ENCODE results near the gene CACNG6. TPM values are rescaled to one million over a fixed set of nuclear protein-coding genes. Genes with fewer than 3 reads are reported as not detected.

CACNG6 gene
- polyA plus RNA-seq, 1 donor (not counting 4 experiments of a cell fraction or from before 2014, with no cell fraction given): not detected

DNA sequence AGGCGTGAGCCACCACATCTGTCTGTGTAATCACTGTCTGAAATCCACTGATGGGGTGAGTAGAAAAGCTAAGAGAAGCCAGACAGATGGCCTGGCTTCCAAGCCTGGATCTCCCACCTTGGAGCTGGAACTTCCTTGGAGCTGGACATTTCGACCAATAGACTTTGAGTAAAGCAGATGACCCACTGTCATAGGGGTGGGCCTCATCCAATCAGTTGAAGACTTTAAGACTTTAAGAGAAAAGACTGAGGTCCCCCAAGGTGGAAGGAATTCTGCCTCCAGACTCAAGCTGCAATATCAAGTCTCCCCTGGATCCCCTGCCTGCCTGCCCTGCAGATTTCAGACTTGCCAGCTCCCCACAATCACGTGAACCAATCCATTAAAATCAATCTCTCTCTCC is 51.6 kb downstream of the CACNG6 start:
- FAIRE-seq: no peak
- dilution Hi-C loops (cut with MboI; ENCODE audit: extremely low pct_ligation_motif_present, low sequenced_read_pairs): loop anchor here (25.0 kb wide), 1 partner anchor 106 kb away; no protein-coding TSS in a partner anchor

DNA sequence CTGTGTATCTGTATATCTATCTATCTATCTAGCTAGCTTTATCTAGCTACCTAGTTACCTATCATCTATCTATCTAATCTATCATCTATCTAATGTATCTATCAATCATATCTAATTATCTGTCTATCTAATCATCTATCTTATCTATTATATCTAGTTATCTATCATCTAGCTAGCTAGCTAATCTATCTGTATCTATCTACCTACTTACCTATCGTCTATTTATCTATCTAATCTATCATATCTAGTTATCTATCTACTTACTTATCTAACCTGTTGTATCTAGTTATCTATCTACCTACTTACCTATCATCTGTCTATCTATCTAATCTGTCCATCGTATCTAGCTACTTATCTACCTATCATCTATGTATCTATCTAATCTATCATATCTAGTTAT is 54.3 kb downstream of the CACNG6 start:
- TF ChIP-seq, protein P1, sequence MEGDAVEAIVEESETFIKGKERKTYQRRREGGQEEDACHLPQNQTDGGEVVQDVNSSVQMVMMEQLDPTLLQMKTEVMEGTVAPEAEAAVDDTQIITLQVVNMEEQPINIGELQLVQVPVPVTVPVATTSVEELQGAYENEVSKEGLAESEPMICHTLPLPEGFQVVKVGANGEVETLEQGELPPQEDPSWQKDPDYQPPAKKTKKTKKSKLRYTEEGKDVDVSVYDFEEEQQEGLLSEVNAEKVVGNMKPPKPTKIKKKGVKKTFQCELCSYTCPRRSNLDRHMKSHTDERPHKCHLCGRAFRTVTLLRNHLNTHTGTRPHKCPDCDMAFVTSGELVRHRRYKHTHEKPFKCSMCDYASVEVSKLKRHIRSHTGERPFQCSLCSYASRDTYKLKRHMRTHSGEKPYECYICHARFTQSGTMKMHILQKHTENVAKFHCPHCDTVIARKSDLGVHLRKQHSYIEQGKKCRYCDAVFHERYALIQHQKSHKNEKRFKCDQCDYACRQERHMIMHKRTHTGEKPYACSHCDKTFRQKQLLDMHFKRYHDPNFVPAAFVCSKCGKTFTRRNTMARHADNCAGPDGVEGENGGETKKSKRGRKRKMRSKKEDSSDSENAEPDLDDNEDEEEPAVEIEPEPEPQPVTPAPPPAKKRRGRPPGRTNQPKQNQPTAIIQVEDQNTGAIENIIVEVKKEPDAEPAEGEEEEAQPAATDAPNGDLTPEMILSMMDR (optimal IDR thresholded peaks at IDR 0.05 in 1 of 3, IDR thresholded peaks at IDR 0.05 in 1 of 3, conservative IDR thresholded peaks at IDR 0.05 in 1 of 3; ENCODE audit: extremely low read depth in 1 of 3, insufficient read depth in 2 of 3, low read length in 3 of 3): no peak
- TF ChIP-seq EZH2 (IDR thresholded peaks at IDR 0.05; ENCODE audit: low read length): no peak
- Histone ChIP-seq H3K4me3 (ENCODE audit: control insufficient read depth in 2 of 3, extremely low read depth in 1 of 3, insufficient read depth in 2 of 3, low read depth in 1 of 3, low read length in 3 of 3) (no peak overlapping the region), H3K9me1 (ENCODE audit: control insufficient read depth, extremely low read depth, insufficient read depth, low read length) (no peaks in the 10 kb centered on the region), H3K4me1 (ENCODE audit: control insufficient read depth, extremely low read depth, insufficient read depth, low read length) (no peaks in the 10 kb centered on the region), H3K79me2 (ENCODE audit: control insufficient read depth, insufficient read depth, low read length) (no peaks in the 10 kb centered on the region), H3K9me3 (ENCODE audit: control insufficient read depth, low read depth, low read length) (no peaks in the 10 kb centered on the region), H3K36me3 (ENCODE audit: control insufficient read depth in 2 of 2, extremely low read depth in 1 of 2, insufficient read depth in 2 of 2, low read length in 2 of 2) (no peaks in the 10 kb centered on the region), H3K27me3 (ENCODE audit: control insufficient read depth, extremely low read depth, insufficient read depth, low read length) (no peaks in the 10 kb centered on the region), H3K4me2 (ENCODE audit: control insufficient read depth, extremely low read depth, insufficient read depth, low read depth, low read length) (no peak overlapping the region), H3K9ac (ENCODE audit: control insufficient read depth, extremely low read depth, insufficient read depth, low read length) (no peak overlapping the region), H2AFZ (ENCODE audit: control insufficient read depth, low read length) (no peak overlapping the region), H4K20me1 (ENCODE audit: control insufficient read depth, extremely low read depth, insufficient read depth, low read length) (no peaks in the 10 kb centered on the region), H3K27ac (ENCODE audit: control insufficient read depth, insufficient read depth, low read length) (no peak overlapping the region)
- no peak for DNase-seq (ENCODE audit: low read depth, low spot score)
- dilution Hi-C loops (cut with MboI; ENCODE audit: extremely low pct_ligation_motif_present, low sequenced_read_pairs): loop anchor here (25.0 kb wide), 1 partner anchor 108 kb away; no protein-coding TSS in a partner anchor
- no peak for FAIRE-seq

More for the DNA sequence above, 51.6 kb downstream of the CACNG6 start:
- TF ChIP-seq, protein P1 (optimal IDR thresholded peaks at IDR 0.05 in 1 of 3, IDR thresholded peaks at IDR 0.05 in 1 of 3, conservative IDR thresholded peaks at IDR 0.05 in 1 of 3; ENCODE audit: extremely low read depth in 1 of 3, insufficient read depth in 2 of 3, low read length in 3 of 3): no peak
- no peak for TF ChIP-seq EZH2 (IDR thresholded peaks at IDR 0.05; ENCODE audit: low read length)
- Histone ChIP-seq H3K27ac (ENCODE audit: control insufficient read depth, insufficient read depth, low read length) (no peak overlapping the region), H4K20me1 (ENCODE audit: control insufficient read depth, extremely low read depth, insufficient read depth, low read length) (no peaks in the 10 kb centered on the region), H3K4me2 (ENCODE audit: control insufficient read depth, extremely low read depth, insufficient read depth, low read depth, low read length) (no peak overlapping the region), H2AFZ (ENCODE audit: control insufficient read depth, low read length) (no peak overlapping the region), H3K79me2 (ENCODE audit: control insufficient read depth, insufficient read depth, low read length) (no peaks in the 10 kb centered on the region), H3K9me1 (ENCODE audit: control insufficient read depth, extremely low read depth, insufficient read depth, low read length) (no peaks in the 10 kb centered on the region), H3K9me3 (ENCODE audit: control insufficient read depth, low read depth, low read length) (no peaks in the 10 kb centered on the region), H3K36me3 (ENCODE audit: control insufficient read depth in 2 of 2, extremely low read depth in 1 of 2, insufficient read depth in 2 of 2, low read length in 2 of 2) (no peaks in the 10 kb centered on the region), H3K4me3 (ENCODE audit: control insufficient read depth in 2 of 3, extremely low read depth in 1 of 3, insufficient read depth in 2 of 3, low read depth in 1 of 3, low read length in 3 of 3) (no peak overlapping the region), H3K27me3 (ENCODE audit: control insufficient read depth, extremely low read depth, insufficient read depth, low read length) (no peaks in the 10 kb centered on the region), H3K4me1 (ENCODE audit: control insufficient read depth, extremely low read depth, insufficient read depth, low read length) (no peaks in the 10 kb centered on the region), H3K9ac (ENCODE audit: control insufficient read depth, extremely low read depth, insufficient read depth, low read length) (no peak overlapping the region)
- no peak for DNase-seq (ENCODE audit: low read depth, low spot score)
